ENCODE results near the gene LITAFD.

Gene LITAFD

GRCh38 chr16:8901320-8901861, 19.2 kb downstream of the LITAFD start:
- DNase-seq (ENCODE audit: low read depth): no peak

GRCh38 chr16:8903004-8903403, 20.9 kb downstream of the LITAFD start:
- no peak for TF ChIP-seq CTCF (conservative IDR thresholded peaks at IDR 0.05; ENCODE audit: low read depth, low read length)
- H3K4me3 ChIP-seq (ENCODE audit: low read depth, low read length): no peak overlapping the region
- DNase-seq (ENCODE audit: low read depth): no peak

More at GRCh38 chr16:8901320-8901861, 19.2 kb downstream of the LITAFD start:
- no peak overlapping the region for H3K4me3 ChIP-seq (ENCODE audit: low read depth, low read length)
- no peak for TF ChIP-seq CTCF (conservative IDR thresholded peaks at IDR 0.05; ENCODE audit: low read depth, low read length)

GRCh38 chr16:8904018-8904430, 21.9 kb downstream of the LITAFD start:
- H3K4me3 ChIP-seq (ENCODE audit: low read depth, low read length): no peak overlapping the region
- TF ChIP-seq CTCF (conservative IDR thresholded peaks at IDR 0.05; ENCODE audit: low read depth, low read length): no peak
- DNase-seq (ENCODE audit: low read depth): no peak

- no peak overlapping the region for H3K4me3 ChIP-seq (ENCODE audit: low read depth, low read length)
- peak; percentile 76 for TF ChIP-seq CTCF (conservative IDR thresholded peaks at IDR 0.05; ENCODE audit: low read depth, low read length)
- peak; percentile 75 for DNase-seq (ENCODE audit: low read depth)
Observed at GRCh38 chr16:8905168-8905762, 23.1 kb downstream of the LITAFD start.

GRCh38 chr16:8905795-8906591, 23.8 kb downstream of the LITAFD start:
- peak; percentile 59 for TF ChIP-seq CTCF (conservative IDR thresholded peaks at IDR 0.05; ENCODE audit: low read depth, low read length)
- no peak for DNase-seq (ENCODE audit: low read depth)
- no peak overlapping the region for H3K4me3 ChIP-seq (ENCODE audit: low read depth, low read length)

GRCh38 chr16:8907096-8907495, 24.9 kb downstream of the LITAFD start:
- DNase-seq (ENCODE audit: low read depth): no peak
- TF ChIP-seq CTCF (conservative IDR thresholded peaks at IDR 0.05; ENCODE audit: low read depth, low read length): no peak
- no peak overlapping the region for H3K4me3 ChIP-seq (ENCODE audit: low read depth, low read length)

All from choroid plexus epithelial cell (primary cell).